ENCODE data around the gene RALGPS1.
"Not testable (repeated sequence)": the region's sequence is repeated elsewhere in the genome, so short reads cannot be mapped to it uniquely, and the experiment has no call there.

The RALGPS1 gene

DNA sequence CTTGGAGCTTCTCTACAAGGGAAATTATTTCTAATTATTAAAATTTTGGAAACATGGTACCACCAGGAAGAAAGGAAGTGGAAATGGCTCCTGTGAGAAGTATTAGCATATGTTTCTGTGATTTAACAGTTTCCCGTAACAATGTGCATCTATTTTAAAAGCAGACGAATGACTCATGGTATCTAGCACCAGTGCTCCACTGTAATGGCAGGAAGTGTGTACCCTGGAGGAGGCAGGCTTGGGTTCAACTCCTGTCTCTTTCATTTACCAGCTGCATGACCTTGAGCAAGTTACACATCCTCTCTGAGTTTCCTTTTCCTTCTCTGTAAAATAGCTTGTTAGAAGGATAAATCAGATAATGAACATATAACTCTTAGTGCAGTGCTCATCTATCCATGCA, 248.8 kb downstream of the RALGPS1 start:
- DNase-seq, result no peak

- DNase-seq, result no peak
Measured at GRCh38 chr9:127165116-127165515, 250.5 kb downstream of the RALGPS1 start.

DNA sequence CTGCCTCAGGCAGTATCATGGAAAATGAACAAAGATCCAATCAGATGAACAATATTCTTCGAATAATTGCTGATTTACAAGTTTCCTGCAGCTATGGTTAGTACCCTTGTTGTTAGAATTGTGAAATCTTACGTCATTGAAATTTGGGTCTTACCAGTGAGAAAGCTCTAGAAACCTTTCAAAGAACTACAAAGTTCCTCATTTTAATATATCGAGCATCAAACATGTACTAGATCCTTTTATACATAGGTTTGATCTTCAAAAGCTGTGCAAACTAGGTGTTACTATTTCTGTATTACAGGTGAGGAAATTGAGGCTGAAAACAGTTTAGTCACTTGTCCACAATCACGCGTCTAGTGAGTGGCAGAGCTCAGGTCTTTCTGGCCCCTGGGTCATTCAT, 251.5 kb downstream of the RALGPS1 start:
- DNase-seq, result no peak

DNA sequence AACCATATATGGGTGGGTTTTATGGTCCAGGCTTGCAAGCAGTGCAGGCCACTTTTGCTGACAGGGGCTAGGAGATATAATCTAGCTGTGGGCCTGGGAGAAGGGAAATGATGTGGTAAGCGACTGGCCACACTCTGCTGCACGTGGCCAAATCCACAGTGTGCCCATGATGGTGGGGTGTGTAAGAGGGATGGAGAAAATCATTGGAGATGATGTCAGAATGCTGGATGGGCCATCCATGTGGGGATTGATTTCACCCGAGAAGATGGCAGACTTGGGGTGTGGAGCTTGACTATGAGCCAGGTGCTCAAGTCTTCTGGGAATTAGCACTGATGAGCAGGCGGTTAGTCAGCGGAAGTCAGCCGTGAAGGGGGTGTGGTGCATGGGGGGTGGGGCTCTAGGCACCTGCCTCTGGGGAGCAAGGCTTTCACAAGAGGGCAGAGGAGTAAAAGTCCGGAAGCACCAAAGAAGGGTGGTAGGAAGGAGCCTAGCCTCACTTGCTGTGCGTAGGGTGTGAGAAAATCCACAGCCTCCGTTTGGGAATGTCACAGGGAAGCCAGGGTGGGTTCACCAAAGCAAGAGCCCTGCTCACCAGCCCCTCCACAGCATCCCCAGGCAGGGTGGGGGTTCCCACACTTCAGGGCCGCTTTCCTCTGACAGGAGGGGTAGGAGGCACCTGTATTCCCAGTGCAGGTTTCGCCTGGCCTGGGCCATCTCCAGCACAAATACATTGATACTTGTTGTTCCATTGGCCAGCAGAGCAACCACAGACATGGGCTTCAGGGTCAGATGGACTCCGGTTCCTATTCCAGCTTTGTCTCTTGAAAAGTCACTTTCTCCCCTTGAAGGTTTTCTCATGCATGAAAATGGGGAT, 252.3 kb downstream of the RALGPS1 start:
- no peak for DNase-seq

GRCh38 chr9:127167560-127168326, 253.2 kb downstream of the RALGPS1 start:
- DNase-seq, result no peak

- no peak for DNase-seq
Measured at GRCh38 chr9:127168756-127169574, 254.4 kb downstream of the RALGPS1 start.

- no peak for DNase-seq
Measured at GRCh38 chr9:127169575-127169883, 254.9 kb downstream of the RALGPS1 start.

GRCh38 chr9:127170103-127170502, 255.5 kb downstream of the RALGPS1 start:
- DNase-seq, result no peak

DNA sequence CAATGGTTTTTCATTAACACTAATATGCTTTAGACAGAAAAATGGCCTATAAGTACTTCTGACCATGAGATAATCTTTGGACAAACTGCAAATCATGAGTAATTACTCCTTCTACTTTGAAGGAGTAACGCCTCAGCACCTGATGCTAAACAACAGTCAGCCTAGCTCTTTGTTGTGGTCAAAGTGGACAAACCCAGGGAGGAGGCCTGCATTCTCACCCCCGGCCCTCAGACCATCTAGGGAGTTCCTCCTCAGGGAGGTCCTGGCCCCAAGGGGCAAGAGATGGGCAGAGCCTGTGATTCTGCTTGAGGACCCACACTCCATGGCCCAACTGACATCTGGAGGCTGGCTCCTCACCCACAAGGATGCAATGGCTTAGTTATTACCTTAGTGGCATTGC, 256.1 kb downstream of the RALGPS1 start:
- no peak for DNase-seq

GRCh38 chr9:127171348-127171747, 256.8 kb downstream of the RALGPS1 start:
- DNase-seq, result not testable (repeated sequence)

DNA sequence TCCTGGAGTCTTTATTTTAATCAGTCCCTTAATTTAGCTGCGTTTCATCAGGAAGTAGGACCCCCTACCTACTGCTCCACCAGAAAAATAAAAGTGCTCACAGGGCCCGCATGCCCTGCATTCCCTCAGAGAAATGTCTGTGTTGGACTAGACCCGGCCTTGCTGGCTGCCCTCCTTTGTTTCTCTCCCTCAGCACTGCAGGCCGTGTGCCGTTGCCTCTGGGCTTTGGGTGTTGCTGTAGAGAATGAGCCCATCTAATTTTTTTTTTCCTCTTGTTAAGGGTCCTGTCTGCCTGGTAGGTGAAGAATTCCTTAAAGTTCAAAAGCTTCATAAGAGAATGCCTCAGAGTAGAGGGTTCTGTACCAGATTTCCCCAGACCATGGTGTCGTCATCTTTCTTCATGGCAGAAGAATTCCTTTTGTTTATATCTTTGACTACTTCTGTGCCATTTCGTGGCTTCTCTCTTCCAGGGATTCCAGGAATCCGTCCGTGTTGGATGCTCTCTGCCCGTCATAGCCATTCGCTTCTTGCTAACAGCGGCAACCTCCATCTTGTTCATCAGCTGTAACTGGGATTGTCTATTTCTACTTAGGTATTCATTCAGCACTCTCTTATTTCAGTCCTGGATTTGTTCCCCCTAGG, 257.6 kb downstream of the RALGPS1 start:
- DNase-seq, result no peak

DNA sequence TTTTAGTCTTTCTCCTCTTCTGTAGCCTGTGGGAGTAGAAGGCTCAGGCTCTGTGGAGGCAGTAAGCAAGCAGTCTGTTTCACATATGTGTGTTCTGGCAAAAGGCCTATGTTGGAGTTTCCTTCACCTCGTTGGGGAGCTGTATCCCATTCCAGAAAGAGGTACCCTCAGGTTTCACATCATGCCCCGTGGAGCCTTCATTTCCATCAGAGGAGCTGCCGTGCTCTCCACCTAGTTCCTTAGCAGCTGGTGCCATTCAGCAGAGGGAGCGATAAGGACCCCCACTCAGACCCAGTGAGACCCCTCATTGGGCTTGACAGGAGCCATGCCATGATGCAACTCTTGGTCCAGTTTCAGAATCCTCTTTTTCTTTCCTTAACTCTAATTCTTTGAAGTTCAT, 258.5 kb downstream of the RALGPS1 start:
- no peak for DNase-seq

DNA sequence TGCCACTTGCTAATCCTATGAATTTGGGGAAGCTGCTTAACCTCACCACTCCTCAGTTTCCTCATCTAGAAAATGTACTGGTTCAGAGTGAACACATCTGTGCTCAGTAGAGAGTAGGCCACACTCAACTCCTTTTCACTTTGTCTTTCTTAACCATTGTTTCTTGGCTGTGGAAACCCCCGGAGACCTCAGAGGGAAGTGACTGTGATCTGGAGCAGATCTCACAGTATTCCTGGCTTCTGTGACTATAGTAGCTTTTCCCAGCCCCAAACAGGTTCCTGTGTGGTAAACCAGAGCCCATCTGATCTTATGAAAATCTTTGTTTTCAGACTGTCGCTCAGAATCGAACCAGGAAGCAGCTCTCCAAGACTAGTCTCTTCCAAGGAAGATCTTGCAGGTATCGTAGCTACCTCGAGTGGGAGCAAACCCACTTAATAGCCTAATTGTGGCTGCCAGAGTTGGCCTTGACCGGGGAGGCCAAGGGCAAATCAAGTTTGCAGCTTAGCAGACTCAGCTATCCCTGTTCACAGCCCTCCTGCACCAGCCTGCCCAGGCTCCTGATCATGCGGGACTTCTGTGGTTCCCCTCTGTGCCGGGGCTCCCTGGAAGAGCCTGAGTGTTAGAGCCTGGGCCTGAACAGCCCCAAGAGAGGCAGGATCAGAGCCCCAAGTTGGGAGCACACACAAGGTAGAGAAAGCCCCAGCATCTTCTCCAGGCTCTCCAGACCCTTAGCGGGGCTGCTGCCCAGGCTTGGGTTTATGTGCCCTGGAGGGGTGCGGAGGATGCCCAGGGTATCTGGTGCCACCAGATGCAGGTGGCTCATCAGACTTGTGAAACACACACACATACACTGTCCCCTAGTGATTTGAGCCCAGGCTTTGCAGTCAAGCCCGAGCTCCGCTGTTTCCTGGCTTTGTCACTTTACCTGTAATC, 260.1 kb downstream of the RALGPS1 start:
- DNase-seq, result no peak

DNA sequence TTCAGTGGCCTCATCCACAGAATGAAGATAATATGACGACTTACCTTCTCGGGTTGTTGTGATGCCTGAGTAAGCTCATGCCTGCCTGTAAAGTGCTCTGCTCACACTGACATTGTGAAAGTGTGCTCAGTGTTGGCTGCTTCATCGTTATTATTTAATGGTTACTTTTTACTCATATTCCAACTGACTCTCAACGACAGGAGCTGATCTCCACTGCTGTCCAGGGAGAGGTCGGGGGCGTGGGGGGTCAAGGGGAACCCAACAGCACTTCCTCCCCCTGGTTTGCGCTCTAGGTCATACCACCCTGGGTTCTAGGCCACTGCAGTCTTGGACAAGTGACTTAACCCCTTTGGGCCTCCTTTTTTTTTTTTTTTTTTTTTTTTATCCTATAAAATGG, 260.7 kb downstream of the RALGPS1 start:
- DNase-seq, result no peak

DNA sequence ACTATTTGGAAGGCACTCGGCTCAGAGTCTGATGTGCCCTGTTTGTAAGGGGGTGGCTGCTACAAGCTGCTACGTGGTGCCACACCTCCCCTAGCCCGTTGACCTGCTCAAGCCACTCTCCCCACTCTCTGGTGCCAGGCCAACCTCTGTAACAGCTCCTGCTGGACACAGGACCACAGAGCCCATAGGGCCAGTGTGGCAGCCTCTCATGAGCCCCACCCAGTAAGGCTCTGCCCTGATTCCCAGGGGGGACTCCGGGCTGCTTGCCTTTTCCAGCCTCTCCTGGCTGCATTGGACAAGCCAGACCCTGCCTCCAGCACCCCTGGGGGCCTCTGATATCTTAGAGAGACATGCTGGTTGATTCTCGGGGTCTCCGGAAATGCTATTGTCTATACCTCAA, 261.2 kb downstream of the RALGPS1 start:
- no peak for DNase-seq

- DNase-seq, result no peak
Measured at GRCh38 chr9:127176631-127177030, 262.0 kb downstream of the RALGPS1 start.

GRCh38 chr9:127177231-127177630, 262.6 kb downstream of the RALGPS1 start:
- DNase-seq, result no peak

DNA sequence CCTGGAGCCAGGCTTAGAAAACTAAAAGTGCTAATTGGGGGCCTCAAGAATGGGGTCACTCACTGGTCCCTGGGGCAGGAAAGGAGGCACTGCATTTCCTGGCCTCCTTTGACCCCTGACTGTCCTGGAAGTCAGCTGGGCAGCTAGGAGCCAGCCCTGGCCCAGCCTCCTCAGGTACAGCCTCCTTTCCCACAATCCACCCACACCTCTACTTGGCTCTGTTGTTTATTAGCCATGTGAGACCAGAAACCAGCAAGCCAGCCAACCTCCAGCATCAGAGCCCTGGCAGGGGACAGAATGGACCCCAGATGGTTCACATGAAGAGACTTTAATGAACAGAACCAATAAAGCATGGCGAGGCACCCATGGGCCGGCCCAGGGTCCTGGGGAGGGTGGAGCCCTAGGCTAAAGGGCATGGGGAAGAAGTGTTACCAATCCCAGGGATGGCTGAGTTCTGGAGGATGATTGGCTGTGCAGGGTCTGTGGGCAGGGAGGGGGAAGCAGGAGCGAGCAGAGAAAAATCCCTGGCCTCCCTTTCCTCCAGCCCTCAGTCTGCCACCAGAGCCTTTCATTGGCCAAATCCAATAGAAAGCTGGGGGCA, 263.2 kb downstream of the RALGPS1 start:
- no peak for DNase-seq

DNA sequence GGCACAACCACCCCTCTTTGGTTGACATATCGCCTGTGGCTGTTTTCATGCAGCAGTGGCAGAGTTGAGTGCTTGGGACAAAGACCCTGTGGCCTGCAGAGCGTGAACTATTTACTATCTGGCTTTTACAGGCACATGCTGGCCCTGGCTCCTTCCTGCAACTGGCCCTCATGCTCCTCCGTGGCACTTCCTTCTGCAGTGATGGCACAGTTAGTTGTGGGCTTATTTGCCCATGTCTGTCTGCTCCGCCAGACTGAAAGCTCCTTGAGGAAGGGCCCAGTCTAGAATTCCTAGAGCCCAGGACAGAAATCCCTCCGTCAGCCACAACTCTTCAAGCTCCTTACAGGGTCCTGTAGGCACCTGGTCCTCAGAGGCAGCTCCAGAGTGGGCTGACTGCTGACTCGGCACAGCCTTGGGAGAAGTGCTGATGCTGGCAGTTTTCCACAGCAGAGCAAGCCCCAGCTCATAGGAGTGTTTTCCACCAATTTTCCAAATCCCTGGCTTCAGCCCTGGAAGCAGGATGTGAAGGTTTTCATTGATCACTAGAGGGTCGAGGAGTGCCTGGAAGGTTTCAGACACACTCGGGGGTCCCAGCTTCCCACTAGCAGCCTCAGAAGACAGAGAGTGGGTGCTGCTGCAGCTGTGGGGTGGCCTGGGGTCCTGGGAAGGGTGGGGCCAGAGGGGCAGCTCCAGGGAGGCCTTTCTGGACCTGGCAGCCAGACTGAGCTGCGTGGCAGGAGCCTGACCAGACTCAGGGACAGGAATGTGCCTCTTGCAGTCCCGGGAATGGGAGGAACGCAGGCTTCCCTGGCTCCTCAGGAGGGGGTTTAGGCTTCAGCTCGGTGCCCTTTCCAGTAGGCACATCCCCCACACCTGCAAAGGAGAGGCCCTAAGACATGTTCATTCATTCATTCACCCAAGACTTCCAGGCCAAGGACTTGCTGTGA, 264.4 kb downstream of the RALGPS1 start:
- DNase-seq, result no peak

Measured in effector CD4-positive, alpha-beta T cell (primary cell).